ENCODE results near the gene ALDH3B2. TPM values are rescaled to one million over a fixed set of nuclear protein-coding genes. Genes with fewer than 3 reads are reported as not detected.
A peak's percentile ranks its signal among the peaks of the same experiment; 100 is the strongest.
"Not testable (repeated sequence)": the region's sequence is repeated elsewhere in the genome, so short reads cannot be mapped to it uniquely, and the experiment has no call there.

Gene ALDH3B2, protein sequence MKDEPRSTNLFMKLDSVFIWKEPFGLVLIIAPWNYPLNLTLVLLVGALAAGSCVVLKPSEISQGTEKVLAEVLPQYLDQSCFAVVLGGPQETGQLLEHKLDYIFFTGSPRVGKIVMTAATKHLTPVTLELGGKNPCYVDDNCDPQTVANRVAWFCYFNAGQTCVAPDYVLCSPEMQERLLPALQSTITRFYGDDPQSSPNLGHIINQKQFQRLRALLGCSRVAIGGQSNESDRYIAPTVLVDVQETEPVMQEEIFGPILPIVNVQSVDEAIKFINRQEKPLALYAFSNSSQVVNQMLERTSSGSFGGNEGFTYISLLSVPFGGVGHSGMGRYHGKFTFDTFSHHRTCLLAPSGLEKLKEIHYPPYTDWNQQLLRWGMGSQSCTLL
- 4.8 and 9.4 TPM in 2 replicates for total RNA-seq (ENCODE audit: low replicate concordance)
- long read RNA-seq, partial matches to known transcripts = 0 of 7 reads
- long read RNA-seq, other reads (novel, unspliced or antisense) = 4 of 7 reads

DNA sequence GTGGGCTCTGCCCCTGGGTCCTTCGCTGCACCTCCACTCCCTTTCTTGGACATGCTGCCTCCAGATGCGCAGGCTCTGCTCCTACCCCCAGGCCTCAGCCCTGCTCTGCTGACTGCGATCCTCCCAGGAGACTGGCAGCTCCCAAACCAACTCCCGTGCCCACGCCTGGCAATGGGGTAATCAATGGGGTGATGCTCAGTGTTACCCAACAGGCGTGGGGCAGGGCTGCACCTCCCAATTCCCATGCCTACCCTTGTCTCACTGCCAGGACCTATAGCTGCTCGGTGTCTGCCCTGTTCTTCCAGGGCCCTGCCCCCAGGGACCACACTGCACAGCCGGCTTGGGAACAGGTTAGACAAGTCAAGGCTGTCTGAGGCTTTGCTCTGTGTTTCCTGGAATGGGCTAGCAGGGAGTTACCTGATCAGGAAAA, at the start of gene ALDH3B2:
Gene ALDH3B2 (minus strand): TSS at position 182 of the 430 bp plus-strand sequence. CDS start 7,688 bp downstream, outside the sequence.
- Mint-ChIP-seq H3K27me3 (peaks cover 3% of the 10 kb centered on the region), H3K36me3 (no peaks in the 10 kb centered on the region), H3K27ac (peak within 1 kb of the TSS; percentile 97), H3K9me3 (no peaks in the 10 kb centered on the region), H3K4me1 (ENCODE audit: unreplicated experiment) (no peaks in the 10 kb centered on the region), H3K4me3 (peak within 1 kb of the TSS; percentile 83)
- no peak for TF ChIP-seq CTCF (conservative IDR thresholded peaks at IDR 0.05)
- DNase-seq (ENCODE audit: extremely low spot score, unreplicated experiment) = no peak

GRCh38 chr11:67723036-67723435, 48.6 kb upstream of the ALDH3B2 start:
- not testable (repeated sequence) for DNase-seq (ENCODE audit: extremely low spot score, unreplicated experiment); H3K4me1 Mint-ChIP-seq (ENCODE audit: unreplicated experiment); H3K36me3 Mint-ChIP-seq; H3K9me3 Mint-ChIP-seq; H3K4me3 Mint-ChIP-seq; H3K27ac Mint-ChIP-seq
- peaks cover 10% of the 10 kb centered on the region for H3K27me3 Mint-ChIP-seq

DNA sequence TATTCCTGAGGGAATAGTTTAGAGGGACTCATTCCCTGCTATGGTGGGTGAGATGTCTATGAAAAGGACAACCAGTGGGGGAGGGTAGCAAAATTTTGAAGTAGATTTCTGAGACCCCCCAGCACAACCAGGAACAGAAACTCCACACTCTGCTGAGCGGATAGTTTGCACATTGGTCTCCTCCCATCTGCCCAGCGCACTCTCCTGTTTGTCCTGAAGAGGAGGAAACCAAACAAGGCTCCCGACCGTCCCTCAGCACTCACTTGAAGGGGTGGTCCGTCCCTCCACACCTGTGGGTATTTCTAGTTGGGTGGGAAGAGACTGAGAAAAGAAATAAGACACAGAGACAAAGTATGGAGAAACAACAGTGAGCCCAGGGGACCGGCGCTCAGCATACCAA, 41.8 kb upstream of the ALDH3B2 start:
- H3K4me3 Mint-ChIP-seq; DNase-seq (ENCODE audit: extremely low spot score, unreplicated experiment); H3K36me3 Mint-ChIP-seq; H3K4me1 Mint-ChIP-seq (ENCODE audit: unreplicated experiment); H3K27ac Mint-ChIP-seq; H3K9me3 Mint-ChIP-seq: not testable (repeated sequence)
- peaks cover 22% of the 10 kb centered on the region for H3K27me3 Mint-ChIP-seq

GRCh38 chr11:67715801-67716200, 41.4 kb upstream of the ALDH3B2 start:
- H3K36me3 Mint-ChIP-seq; H3K27ac Mint-ChIP-seq; H3K4me3 Mint-ChIP-seq; H3K9me3 Mint-ChIP-seq; H3K4me1 Mint-ChIP-seq (ENCODE audit: unreplicated experiment); DNase-seq (ENCODE audit: extremely low spot score, unreplicated experiment): not testable (repeated sequence)
- H3K27me3 Mint-ChIP-seq = peaks cover 22% of the 10 kb centered on the region

DNA sequence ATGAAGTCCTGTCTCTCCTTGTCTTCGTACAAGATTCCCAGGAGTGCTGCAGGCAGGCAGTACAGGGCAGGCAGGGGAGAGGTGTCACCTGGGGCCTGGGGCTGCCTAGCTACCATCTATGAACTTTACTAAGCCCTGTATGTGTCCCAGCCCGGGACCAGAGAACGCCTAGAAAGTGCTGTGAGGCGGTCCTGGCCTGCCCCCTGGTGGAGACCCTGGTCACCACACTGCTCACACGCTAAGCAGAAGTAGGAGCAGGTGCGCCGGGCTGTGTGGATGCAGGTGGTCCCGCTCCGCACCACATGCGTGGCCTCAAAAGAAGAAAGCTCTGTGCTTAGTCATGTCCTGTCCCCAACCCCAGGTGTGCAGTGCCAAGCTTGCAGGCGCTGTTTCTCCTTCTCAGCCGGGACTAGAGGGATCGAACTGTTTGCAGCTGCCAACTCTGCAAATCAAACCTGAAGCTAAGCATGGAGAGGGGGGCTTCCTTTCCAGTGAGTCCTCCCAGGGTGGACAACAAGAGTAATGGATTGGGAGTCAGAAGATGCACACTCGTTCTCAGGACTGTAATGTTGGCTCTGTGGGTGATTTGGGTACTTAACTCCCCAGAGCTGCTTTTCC, 39.6 kb upstream of the ALDH3B2 start:
- H3K4me1 Mint-ChIP-seq (ENCODE audit: unreplicated experiment); H3K9me3 Mint-ChIP-seq; DNase-seq (ENCODE audit: extremely low spot score, unreplicated experiment); H3K36me3 Mint-ChIP-seq; H3K27ac Mint-ChIP-seq; H3K4me3 Mint-ChIP-seq: not testable (repeated sequence)
- TF ChIP-seq CTCF (conservative IDR thresholded peaks at IDR 0.05) = peak; percentile 67
- H3K27me3 Mint-ChIP-seq = peaks cover 28% of the 10 kb centered on the region

GRCh38 chr11:67711676-67712075, 37.3 kb upstream of the ALDH3B2 start:
- not testable (repeated sequence) for DNase-seq (ENCODE audit: extremely low spot score, unreplicated experiment); H3K27ac Mint-ChIP-seq; H3K4me3 Mint-ChIP-seq; H3K36me3 Mint-ChIP-seq; H3K9me3 Mint-ChIP-seq; H3K4me1 Mint-ChIP-seq (ENCODE audit: unreplicated experiment)
- H3K27me3 Mint-ChIP-seq = peaks cover 19% of the 10 kb centered on the region

DNA sequence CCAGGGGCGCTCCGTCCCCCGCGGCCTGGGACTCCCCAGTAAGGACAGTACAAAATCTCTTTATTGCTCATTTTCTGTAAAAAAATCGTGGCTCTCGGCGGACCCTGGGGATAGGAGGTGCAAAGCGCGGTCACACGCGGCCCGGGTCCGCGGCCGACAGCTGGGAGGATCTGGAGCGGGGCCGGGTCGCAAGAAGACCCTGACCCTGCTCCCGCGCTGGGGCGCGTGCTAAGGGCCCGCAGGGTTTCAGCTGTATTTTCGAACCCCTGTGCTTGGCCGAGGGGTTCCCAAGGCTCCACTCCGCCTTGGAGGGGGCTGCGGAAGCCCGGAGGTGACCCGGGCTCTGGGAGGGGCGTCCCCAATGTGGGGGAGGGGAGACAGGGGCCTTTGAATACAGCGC, 36.8 kb upstream of the ALDH3B2 start:
- H3K4me3 Mint-ChIP-seq = peak overlapping the region; percentile 54
- not testable (repeated sequence) for H3K9me3 Mint-ChIP-seq; DNase-seq (ENCODE audit: extremely low spot score, unreplicated experiment); H3K36me3 Mint-ChIP-seq; H3K4me1 Mint-ChIP-seq (ENCODE audit: unreplicated experiment); H3K27ac Mint-ChIP-seq
- peaks cover 19% of the 10 kb centered on the region for H3K27me3 Mint-ChIP-seq

- DNase-seq (ENCODE audit: extremely low spot score, unreplicated experiment); H3K27ac Mint-ChIP-seq; H3K4me1 Mint-ChIP-seq (ENCODE audit: unreplicated experiment); H3K36me3 Mint-ChIP-seq; H3K9me3 Mint-ChIP-seq: not testable (repeated sequence)
- Mint-ChIP-seq H3K27me3 (peaks cover 22% of the 10 kb centered on the region), H3K4me3 (peak overlapping the region; percentile 31)
Measured at GRCh38 chr11:67709806-67710205, 35.4 kb upstream of the ALDH3B2 start.
